GM12873 (cell line): ENCODE measurements around the gene DNMT3A.

ENCODE experiments used
- CTCF ChIP-seq: IDR thresholded peaks from 2 replicates; pipeline ENCODE4 v1.5.1; 2012; ENCODE audit warnings: low read depth, mild to moderate bottlenecking, moderate library complexity, low read length, control low read depth; ENCODE audit not compliant: insufficient read depth; ENCODE audit errors: missing control alignments

Gene DNMT3A

GRCh38 chr2:25337276-25337675, 4.4 kb downstream of the DNMT3A start:
- TF ChIP-seq CTCF = no peak

- TF ChIP-seq CTCF = no peak
Measured at GRCh38 chr2:25336383-25336841, 5.3 kb downstream of the DNMT3A start.

- no peak for TF ChIP-seq CTCF
Measured at GRCh38 chr2:25335971-25336370, 5.8 kb downstream of the DNMT3A start.

GRCh38 chr2:25335204-25335603, 6.5 kb downstream of the DNMT3A start:
- TF ChIP-seq CTCF = no peak

GRCh38 chr2:25334482-25334881, 7.2 kb downstream of the DNMT3A start:
- no peak for TF ChIP-seq CTCF

GRCh38 chr2:25333981-25334380, 7.7 kb downstream of the DNMT3A start:
- TF ChIP-seq CTCF = no peak

- TF ChIP-seq CTCF = no peak
Measured at GRCh38 chr2:25332571-25332970, 9.2 kb downstream of the DNMT3A start.
